WTC11 (cell line): ENCODE measurements around the gene UBASH3B. TPM values are rescaled to one million over a fixed set of nuclear protein-coding genes. Genes with fewer than 3 reads are reported as not detected.
"Not testable (repeated sequence)": the region's sequence is repeated elsewhere in the genome, so short reads cannot be mapped to it uniquely, and the experiment has no call there.

Source experiments
- ATAC-seq: fragments of 200-7000 bp; cut with Tn5 transposase; 2 replicates; pipeline ENCODE4 v1.10.0; 2021; ENCODE audit warnings: mild to moderate bottlenecking, moderate library complexity
- Bru-seq: library from RNA; stranded (reverse); fragments of 400-500 nt; gene quantifications from one replicate; lab custom pipeline; 2021; lab: Mats Ljungman, UMichigan
- CTCF ChIA-PET: fragments of 300-600 bp; sonication (Branson Sonifier 250); formaldehyde crosslinking; loops from one replicate; lab custom pipeline; 2021; ENCODE audit warnings: antibody characterized with exemption; lab: Charles Lee
- POLR2A ChIA-PET: fragments of 350-600 bp; sonication (Branson Sonifier 250); formaldehyde crosslinking; loops from one replicate; lab custom pipeline; 2021; ENCODE audit warnings: antibody characterized with exemption; lab: Charles Lee
- DNase-seq: peaks from one replicate; pipeline ENCODE4 v3.0.0; 2021; ENCODE audit warnings: low spot score
- H3K27ac Mint-ChIP-seq: 2 replicates; pipeline ENCODE4 v1.8.0; 2021; ENCODE audit warnings: mixed read lengths
- H3K27me3 Mint-ChIP-seq: 2 replicates; pipeline ENCODE4 v1.8.0; 2021; ENCODE audit warnings: low read depth, mild to moderate bottlenecking, moderate library complexity, mixed read lengths
- H3K36me3 Mint-ChIP-seq: 2 replicates; pipeline ENCODE4 v1.8.0; 2021; ENCODE audit warnings: mixed read lengths
- H3K4me1 Mint-ChIP-seq: 2 replicates; pipeline ENCODE4 v1.8.0; 2022; ENCODE audit warnings: mixed read lengths
- H3K4me3 Mint-ChIP-seq: 2 replicates; pipeline ENCODE4 v1.8.0; 2021; ENCODE audit warnings: mild to moderate bottlenecking, moderate library complexity, mixed read lengths
- H3K9me3 Mint-ChIP-seq: 2 replicates; pipeline ENCODE4 v1.8.0; 2021; ENCODE audit warnings: mixed read lengths
- ETV6 ChIP-seq: sonication (generic); formaldehyde crosslinking; IDR thresholded peaks from 2 replicates; pipeline ENCODE4 v1.8.1; 2022; ENCODE audit warnings: mild to moderate bottlenecking, missing genetic modification reagents
- FOXJ3 ChIP-seq: sonication (generic); formaldehyde crosslinking; IDR thresholded peaks from 2 replicates; pipeline ENCODE4 v1.9.0; 2021; ENCODE audit warnings: missing genetic modification reagents, mild to moderate bottlenecking, borderline replicate concordance
- FOXK1 ChIP-seq: sonication (generic); formaldehyde crosslinking; IDR thresholded peaks from 2 replicates; pipeline ENCODE4 v1.8.0; 2022; ENCODE audit warnings: mild to moderate bottlenecking, moderate library complexity, missing genetic modification reagents
- GRHL2 ChIP-seq: fragments of 250-450 bp; sonication (Bioruptor Pico); IDR thresholded peaks from 2 replicates; pipeline ENCODE4 v1.8.0; 2022; ENCODE audit warnings: mild to moderate bottlenecking, moderate library complexity; ENCODE audit not compliant: insufficient replicate concordance, severe bottlenecking
- HMGA2 ChIP-seq: fragments of 250-450 bp; sonication (Bioruptor Pico); IDR thresholded peaks from 2 replicates; pipeline ENCODE4 v1.4.0; 2021; ENCODE audit warnings: mild to moderate bottlenecking, moderate library complexity
- KAT7 ChIP-seq: sonication (generic); formaldehyde crosslinking; IDR thresholded peaks from 2 replicates; pipeline ENCODE4 v1.8.1; 2023; ENCODE audit warnings: missing genetic modification reagents, mild to moderate bottlenecking, borderline replicate concordance
- NR3C1 ChIP-seq: sonication (generic); formaldehyde crosslinking; conservative IDR thresholded peaks from 2 replicates; pipeline ENCODE4 v1.8.1; 2023; ENCODE audit warnings: low read depth, mild to moderate bottlenecking, missing genetic modification reagents
- SP1 ChIP-seq: sonication (generic); formaldehyde crosslinking; conservative IDR thresholded peaks from 2 replicates; pipeline ENCODE4 v1.8.1; 2022; ENCODE audit warnings: missing genetic modification reagents
- STAT6 ChIP-seq: sonication (generic); formaldehyde crosslinking; conservative IDR thresholded peaks from 2 replicates; pipeline ENCODE4 v1.8.1; 2023; ENCODE audit warnings: mild to moderate bottlenecking, low read depth, missing genetic modification reagents, moderate library complexity
- ZBTB21 ChIP-seq: sonication (generic); formaldehyde crosslinking; IDR thresholded peaks from 2 replicates; pipeline ENCODE4 v1.8.1; 2023; ENCODE audit warnings: mild to moderate bottlenecking, missing genetic modification reagents, borderline replicate concordance
- long read RNA-seq, 3 experiments: library from RNA in 1 of 3; library from capped mRNA in 1 of 3; library from polyadenylated mRNA in 1 of 3; unstranded in 2 of 3; stranded (forward) in 1 of 3; transcript quantifications; one replicate each; pipeline ENCODE4 v2.0.0, GENCODE V29; 2021
- total RNA-seq: library from RNA; stranded (reverse); gene quantifications from 3 replicates; pipeline ENCODE4 v1.2.3, GENCODE V29; 2021
- TF ChIP-seq, protein P1 (sequence below): fragments of 250-450 bp; sonication (Bioruptor Pico); IDR thresholded peaks from 2 replicates; pipeline ENCODE4 v1.8.0; 2021; ENCODE audit warnings: mild to moderate bottlenecking
- TF ChIP-seq, protein P2 (sequence below): sonication (generic); formaldehyde crosslinking; IDR thresholded peaks from 2 replicates; pipeline ENCODE4 v1.8.1; 2022; ENCODE audit warnings: mild to moderate bottlenecking, missing genetic modification reagents, moderate library complexity, borderline replicate concordance

The UBASH3B gene, protein sequence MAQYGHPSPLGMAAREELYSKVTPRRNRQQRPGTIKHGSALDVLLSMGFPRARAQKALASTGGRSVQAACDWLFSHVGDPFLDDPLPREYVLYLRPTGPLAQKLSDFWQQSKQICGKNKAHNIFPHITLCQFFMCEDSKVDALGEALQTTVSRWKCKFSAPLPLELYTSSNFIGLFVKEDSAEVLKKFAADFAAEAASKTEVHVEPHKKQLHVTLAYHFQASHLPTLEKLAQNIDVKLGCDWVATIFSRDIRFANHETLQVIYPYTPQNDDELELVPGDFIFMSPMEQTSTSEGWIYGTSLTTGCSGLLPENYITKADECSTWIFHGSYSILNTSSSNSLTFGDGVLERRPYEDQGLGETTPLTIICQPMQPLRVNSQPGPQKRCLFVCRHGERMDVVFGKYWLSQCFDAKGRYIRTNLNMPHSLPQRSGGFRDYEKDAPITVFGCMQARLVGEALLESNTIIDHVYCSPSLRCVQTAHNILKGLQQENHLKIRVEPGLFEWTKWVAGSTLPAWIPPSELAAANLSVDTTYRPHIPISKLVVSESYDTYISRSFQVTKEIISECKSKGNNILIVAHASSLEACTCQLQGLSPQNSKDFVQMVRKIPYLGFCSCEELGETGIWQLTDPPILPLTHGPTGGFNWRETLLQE
- total RNA-seq (18.9 to 22.6 TPM (median 21.1 TPM) in 3 replicates), Bru-seq, nascent RNA (percentile 55 among the genes with signal in this experiment)
- long read RNA-seq, experiment 1, full-length matches to known transcripts = 23 of 40 reads
- long read RNA-seq, experiment 1, partial matches to known transcripts = 7 of 40 reads
- long read RNA-seq, experiment 1, other reads (novel, unspliced or antisense) = 10 of 40 reads
- long read RNA-seq, experiment 2, partial matches to known transcripts = 2 of 11 reads
- long read RNA-seq, experiment 2, other reads (novel, unspliced or antisense) = 9 of 11 reads
- long read RNA-seq, experiment 3, full-length matches to known transcripts = 1 of 3 reads
- long read RNA-seq, experiment 3, partial matches to known transcripts = 2 of 3 reads
- long read RNA-seq, experiment 3, other reads (novel, unspliced or antisense) = 0 of 3 reads

GRCh38 chr11:122655527-122656072 lies at the start of gene UBASH3B:
Gene UBASH3B, plus strand, starts transcription at chr11:122655722. Its CDS starts 328 bp downstream, at chr11:122656050.
- POLR2A ChIA-PET = interaction anchor here (1.1 to 1.5 kb wide), 2 partner anchors 8 to 99 kb away, joined by 3 to 5 read pairs; no protein-coding TSS in a partner anchor

DNA sequence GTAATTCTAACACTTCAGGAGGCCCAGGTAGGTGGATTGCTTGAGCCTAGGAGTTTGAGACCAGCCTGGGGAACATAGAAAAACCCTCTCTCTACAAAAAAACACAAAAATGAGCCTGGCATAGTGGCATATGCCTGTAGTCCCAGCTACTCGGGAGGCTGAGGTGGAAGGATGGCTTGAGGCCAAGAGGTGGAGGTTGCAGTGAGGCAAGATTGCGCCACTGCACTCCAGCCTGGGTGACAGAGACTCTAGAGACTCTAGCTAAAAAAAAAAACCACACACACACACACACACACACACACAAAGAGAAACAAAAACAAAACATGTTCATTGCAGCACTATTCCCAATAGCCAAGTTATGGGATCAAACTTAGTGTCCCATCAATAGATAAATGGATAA lies 48.4 kb upstream of the UBASH3B start:
- DNase-seq, H3K36me3 Mint-ChIP-seq, POLR2A ChIA-PET, H3K4me3 Mint-ChIP-seq, H3K9me3 Mint-ChIP-seq, H3K27me3 Mint-ChIP-seq, ATAC-seq, H3K27ac Mint-ChIP-seq: not testable (repeated sequence)
- peaks cover 15% of the 10 kb centered on the region for H3K4me1 Mint-ChIP-seq
- CTCF ChIA-PET = interaction anchor here (0.6 kb wide), 1 partner anchor 25 kb away, joined by 3 read pairs; no protein-coding TSS in a partner anchor

More at GRCh38 chr11:122655527-122656072, at the start of gene UBASH3B:
- CTCF ChIA-PET = interaction anchor here (0.6 to 4.1 kb wide), 22 partner anchors 8 to 398 kb away, joined by 3 to 56 read pairs (median 4); no protein-coding TSS in a partner anchor
- peaks cover 21% of the 10 kb centered on the region for H3K4me1 Mint-ChIP-seq
- DNase-seq = peak; percentile 82
- peak within 1 kb of the TSS; percentile 93 for H3K4me3 Mint-ChIP-seq
- peaks cover 22% of the 10 kb centered on the region for H3K27me3 Mint-ChIP-seq
- peaks cover 5% of the 10 kb centered on the region for H3K9me3 Mint-ChIP-seq
- 0 out of 2 replicates have a peak within 1 kb of the TSS, but pooled peaks have one; percentile 41 for H3K27ac Mint-ChIP-seq
- TF ChIP-seq, protein P1, sequence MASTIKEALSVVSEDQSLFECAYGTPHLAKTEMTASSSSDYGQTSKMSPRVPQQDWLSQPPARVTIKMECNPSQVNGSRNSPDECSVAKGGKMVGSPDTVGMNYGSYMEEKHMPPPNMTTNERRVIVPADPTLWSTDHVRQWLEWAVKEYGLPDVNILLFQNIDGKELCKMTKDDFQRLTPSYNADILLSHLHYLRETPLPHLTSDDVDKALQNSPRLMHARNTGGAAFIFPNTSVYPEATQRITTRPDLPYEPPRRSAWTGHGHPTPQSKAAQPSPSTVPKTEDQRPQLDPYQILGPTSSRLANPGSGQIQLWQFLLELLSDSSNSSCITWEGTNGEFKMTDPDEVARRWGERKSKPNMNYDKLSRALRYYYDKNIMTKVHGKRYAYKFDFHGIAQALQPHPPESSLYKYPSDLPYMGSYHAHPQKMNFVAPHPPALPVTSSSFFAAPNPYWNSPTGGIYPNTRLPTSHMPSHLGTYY = no peak
- TF ChIP-seq, protein P2, sequence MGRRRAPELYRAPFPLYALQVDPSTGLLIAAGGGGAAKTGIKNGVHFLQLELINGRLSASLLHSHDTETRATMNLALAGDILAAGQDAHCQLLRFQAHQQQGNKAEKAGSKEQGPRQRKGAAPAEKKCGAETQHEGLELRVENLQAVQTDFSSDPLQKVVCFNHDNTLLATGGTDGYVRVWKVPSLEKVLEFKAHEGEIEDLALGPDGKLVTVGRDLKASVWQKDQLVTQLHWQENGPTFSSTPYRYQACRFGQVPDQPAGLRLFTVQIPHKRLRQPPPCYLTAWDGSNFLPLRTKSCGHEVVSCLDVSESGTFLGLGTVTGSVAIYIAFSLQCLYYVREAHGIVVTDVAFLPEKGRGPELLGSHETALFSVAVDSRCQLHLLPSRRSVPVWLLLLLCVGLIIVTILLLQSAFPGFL (CRISPR knock-in tag) = no peak
- TF ChIP-seq KAT7 (CRISPR knock-in tag) (0 out of 2 replicates have a peak, but pooled peaks have one; percentile 14), FOXK1 (0 out of 2 replicates have a peak, but pooled peaks have one; percentile 5), SP1 (peak; percentile 46; the same call in 1 of the 2 replicates), ZBTB21 (no peak), STAT6 (CRISPR knock-in tag) (no peak), NR3C1 (CRISPR knock-in tag) (no peak), ETV6 (CRISPR knock-in tag) (peak; percentile 15; the same call in 1 of the 2 replicates)
- ATAC-seq = peak; percentile 88
- peaks cover 4% of the 10 kb centered on the region; the same call in 1 of the 2 replicates for H3K36me3 Mint-ChIP-seq

DNA sequence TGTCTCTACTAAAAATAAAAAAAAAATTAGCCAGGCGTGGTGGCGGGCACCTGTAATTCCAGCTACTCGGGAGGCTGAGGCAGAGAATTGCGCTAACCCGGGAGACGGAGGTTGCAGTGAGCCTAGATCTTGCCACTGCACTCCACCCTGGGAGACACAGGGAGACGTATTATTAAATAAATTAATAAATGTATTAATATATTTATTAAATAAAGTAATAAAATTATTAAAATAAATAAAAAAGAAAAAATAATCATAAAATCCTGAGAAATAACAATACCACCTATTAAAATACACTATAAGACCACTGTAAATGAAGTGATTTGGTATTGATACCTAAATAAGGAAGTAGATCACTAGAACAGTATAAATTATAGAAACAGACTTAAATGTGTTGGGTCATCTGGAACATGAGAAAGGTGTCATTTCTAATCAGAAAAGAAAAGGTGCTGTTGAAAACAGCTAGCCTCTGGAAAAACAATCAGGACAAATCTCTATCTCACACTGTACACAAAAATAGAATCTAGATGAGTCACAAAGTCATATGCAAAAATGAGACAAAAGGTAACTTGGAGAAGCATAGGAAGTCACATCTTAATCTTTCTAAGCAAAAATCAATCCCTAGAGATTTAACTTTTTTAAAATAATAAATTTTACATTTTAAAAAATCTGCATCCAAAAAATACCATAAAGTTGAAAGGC lies 43.2 kb upstream of the UBASH3B start:
- DNase-seq (no peak), ATAC-seq (no peak)
- H3K27me3 Mint-ChIP-seq = no peaks in the 10 kb centered on the region
- CTCF ChIA-PET = interaction anchor here (0.5 to 1.6 kb wide), 5 partner anchors 16 to 625 kb away, joined by 3 to 4 read pairs (median 4); no protein-coding TSS in a partner anchor
- H3K36me3 Mint-ChIP-seq = no peaks in the 10 kb centered on the region
- H3K9me3 Mint-ChIP-seq = peaks cover 9% of the 10 kb centered on the region
- POLR2A ChIA-PET = no interaction called here
- no peaks in the 10 kb centered on the region for H3K4me1 Mint-ChIP-seq
- H3K27ac Mint-ChIP-seq = no peak overlapping the region
- TF ChIP-seq FOXJ3 = no peak
- TF ChIP-seq GRHL2 (CRISPR knock-in tag) = no peak
- TF ChIP-seq HMGA2 (CRISPR knock-in tag) = peak; percentile 98
- H3K4me3 Mint-ChIP-seq = no peak overlapping the region
